NOMO-1 treated with dmso at 0.1 percent for 144 hours (cell line): ENCODE results near the gene SPOCK2.

ENCODE experiments used
- DNase-seq: peaks from one replicate; lab custom pipeline; 2025; ENCODE audit not compliant: unreplicated experiment; lab: John Stamatoyannopoulos, UW

SPOCK2 gene

GRCh38 chr10:72090326-72090725 lies 2.0 kb upstream of the SPOCK2 start:
- no peak for DNase-seq

GRCh38 chr10:72089618-72090017 lies 1.3 kb upstream of the SPOCK2 start:
- no peak for DNase-seq

GRCh38 chr10:72088889-72089575 lies 681 bp upstream of the SPOCK2 start:
- peak; percentile 18 for DNase-seq

GRCh38 chr10:72087392-72087968 lies 871 bp downstream of the SPOCK2 start:
- no peak for DNase-seq

GRCh38 chr10:72086466-72087391 lies 1.6 kb downstream of the SPOCK2 start:
- DNase-seq, result no peak

- DNase-seq, result no peak
These were observed 2.4 kb downstream of the SPOCK2 start for GRCh38 chr10:72085864-72086465.

GRCh38 chr10:72085166-72085565 lies 3.2 kb downstream of the SPOCK2 start:
- no peak for DNase-seq

GRCh38 chr10:72083790-72084459 lies 4.4 kb downstream of the SPOCK2 start:
- DNase-seq, result no peak

GRCh38 chr10:72082856-72083789 lies 5.2 kb downstream of the SPOCK2 start:
- no peak for DNase-seq

- no peak for DNase-seq
These were observed 6.4 kb downstream of the SPOCK2 start for GRCh38 chr10:72081772-72082590.

- no peak for DNase-seq
These were observed 7.1 kb downstream of the SPOCK2 start for GRCh38 chr10:72081210-72081609.

- no peak for DNase-seq
These were observed 8.0 kb downstream of the SPOCK2 start for GRCh38 chr10:72080042-72080975.

GRCh38 chr10:72079356-72079755 lies 9.0 kb downstream of the SPOCK2 start:
- no peak for DNase-seq

GRCh38 chr10:72077275-72077990 lies 10.9 kb downstream of the SPOCK2 start:
- DNase-seq, result no peak

- DNase-seq, result no peak
These were observed 11.6 kb downstream of the SPOCK2 start for GRCh38 chr10:72076756-72077155.

- DNase-seq, result no peak
These were observed 12.8 kb downstream of the SPOCK2 start for GRCh38 chr10:72075376-72076115.
